Liver (tissue), 9 donors: ENCODE results near the gene VEGFA. TPM values are rescaled to one million over a fixed set of nuclear protein-coding genes. Genes with fewer than 3 reads are reported as not detected.

Experiments used
- DNase-seq: peaks from one replicate; pipeline ENCODE4 v3.0.0-alpha.2; 2017; ENCODE audit warnings: low spot score
- H3K27ac ChIP-seq, 2 donors: one replicate each; pipeline ENCODE4 v1.7.0; 2013; ENCODE audit warnings: inconsistent platforms in 2 of 2, low read length in 2 of 2, control low read depth in 1 of 2, low read depth in 1 of 2, mild to moderate bottlenecking in 1 of 2
- H3K27me3 ChIP-seq, 4 donors: one replicate each; pipeline versions ENCODE4 v1.6.1 to v1.7.0; 2013; ENCODE audit warnings: low read length in 3 of 4, inconsistent platforms in 1 of 4, mild to moderate bottlenecking in 1 of 4, moderate library complexity in 1 of 4; ENCODE audit not compliant: control insufficient read depth in 4 of 4, insufficient read depth in 4 of 4
- H3K36me3 ChIP-seq, 4 donors: one replicate each; pipeline versions ENCODE4 v1.6.1 to v1.7.0; 2013; ENCODE audit warnings: low read length in 3 of 4, mild to moderate bottlenecking in 3 of 4, low read depth in 1 of 4, moderate library complexity in 1 of 4; ENCODE audit not compliant: control insufficient read depth in 4 of 4, insufficient read depth in 3 of 4
- H3K4me1 ChIP-seq, 4 donors: one replicate each; pipeline versions ENCODE4 v1.6.1 to v1.7.0; 2013; ENCODE audit warnings: low read length in 3 of 4, mild to moderate bottlenecking in 3 of 4, moderate library complexity in 1 of 4; ENCODE audit not compliant: control insufficient read depth in 4 of 4, insufficient read depth in 4 of 4
- H3K4me3 ChIP-seq, 3 donors: one replicate each; pipeline versions ENCODE4 v1.6.1 to v1.7.0; 2013; ENCODE audit warnings: low read length in 3 of 3, control low read depth in 1 of 3, low read depth in 1 of 3, mild to moderate bottlenecking in 1 of 3
- H3K9ac ChIP-seq, 2 donors: one replicate each; pipeline ENCODE4 v1.7.0; 2013; ENCODE audit warnings: low read length in 2 of 2, mild to moderate bottlenecking in 2 of 2, moderate library complexity in 2 of 2, control low read depth in 1 of 2, low read depth in 1 of 2
- H3K9me3 ChIP-seq, 4 donors: one replicate each; pipeline versions ENCODE4 v1.6.1 to v1.7.0; 2013; ENCODE audit warnings: low read length in 3 of 4; ENCODE audit not compliant: control insufficient read depth in 4 of 4
- EGR1 ChIP-seq, 2 donors: IDR thresholded peaks; 2 replicates each; pipeline ENCODE4 v1.6.1; 2016 to 2018; ENCODE audit warnings: antibody characterized with exemption in 2 of 2, low read depth in 2 of 2
- FOXA1 ChIP-seq: IDR thresholded peaks from 2 replicates; pipeline ENCODE4 v1.6.1; 2016; ENCODE audit warnings: antibody characterized with exemption
- FOXA2 ChIP-seq: IDR thresholded peaks from 2 replicates; pipeline ENCODE4 v1.6.1; 2016; ENCODE audit warnings: antibody characterized with exemption
- GABPA ChIP-seq, 2 donors: IDR thresholded peaks in 1 of 2; conservative IDR thresholded peaks in 1 of 2; 2 replicates each; pipeline ENCODE4 v1.6.1; 2016; ENCODE audit warnings: antibody characterized with exemption in 2 of 2, mild to moderate bottlenecking in 1 of 2, moderate library complexity in 1 of 2
- HNF4A ChIP-seq, 2 donors: conservative IDR thresholded peaks; 2 replicates each; pipeline ENCODE4 v1.6.1; 2016; ENCODE audit warnings: antibody characterized with exemption in 2 of 2, mild to moderate bottlenecking in 2 of 2
- HNF4G ChIP-seq: IDR thresholded peaks from 2 replicates; pipeline ENCODE4 v1.6.1; 2016; ENCODE audit warnings: antibody characterized with exemption
- JUND ChIP-seq, 2 donors: IDR thresholded peaks; 2 replicates each; pipeline ENCODE4 v1.6.1; 2016; ENCODE audit warnings: antibody characterized with exemption in 2 of 2
- MAX ChIP-seq: IDR thresholded peaks from 2 replicates; pipeline ENCODE4 v1.6.1; 2016; ENCODE audit warnings: antibody characterized with exemption
- NR2F2 ChIP-seq: IDR thresholded peaks from 2 replicates; pipeline ENCODE4 v1.6.1; 2016; ENCODE audit warnings: antibody characterized with exemption
- RAD21 ChIP-seq, 2 donors: IDR thresholded peaks; 2 replicates each; pipeline ENCODE4 v1.6.1; 2016; ENCODE audit warnings: antibody characterized with exemption in 2 of 2, mild to moderate bottlenecking in 2 of 2
- RXRA ChIP-seq, 2 donors: IDR thresholded peaks; 2 replicates each; pipeline ENCODE4 v1.6.1; 2017 to 2018; ENCODE audit warnings: antibody characterized with exemption in 2 of 2, mild to moderate bottlenecking in 1 of 2
- SP1 ChIP-seq: IDR thresholded peaks from 2 replicates; pipeline ENCODE4 v1.6.1; 2018; ENCODE audit warnings: antibody characterized with exemption, mild to moderate bottlenecking
- TAF1 ChIP-seq: conservative IDR thresholded peaks from 2 replicates; pipeline ENCODE4 v1.6.1; 2016; ENCODE audit warnings: antibody characterized with exemption, mild to moderate bottlenecking
- YY1 ChIP-seq: IDR thresholded peaks from 2 replicates; pipeline ENCODE4 v1.6.1; 2016; ENCODE audit warnings: antibody characterized with exemption, mild to moderate bottlenecking
- ZBTB33 ChIP-seq: IDR thresholded peaks from 2 replicates; pipeline ENCODE4 v1.6.1; 2016; ENCODE audit warnings: antibody characterized with exemption
- WGBS: extraction: QIAGEN DNeasy Blood & Tissue Kit; methylation state at CpG from one replicate; pipeline ENCODE4 v1.1.7; 2013; 5-methylcytosine and 5-hydroxymethylcytosine counted together
- polyA plus RNA-seq, 2 donors: library from polyadenylated mRNA; stranded (reverse) in 1 of 2; unstranded in 1 of 2; fragments of 200-250 nt in 1 of 2; fragments of >200 nt in 1 of 2; fragmentation: Nextera tagmentation in 1 of 2; extraction: Ambion mirVana in 1 of 2; gene quantifications; one replicate each; pipeline versions ENCODE4 v1.2.1 to v1.2.3, GENCODE V29; 2013 to 2015
- total RNA-seq, 2 donors: library from RNA; depleted of rRNA; stranded (reverse); fragments of >200 nt; gene quantifications; one replicate each; pipeline ENCODE4 v1.2.3, GENCODE V29; 2014
- TF ChIP-seq, protein P1 (sequence below): IDR thresholded peaks from 2 replicates; pipeline ENCODE4 v1.6.1; 2016; ENCODE audit warnings: antibody characterized with exemption, mild to moderate bottlenecking
- TF ChIP-seq, protein P2 (sequence below): fragments of 150-350 bp; IDR thresholded peaks from 2 replicates; pipeline ENCODE4 v1.5.1; 2017; ENCODE audit warnings: improper control_type of control experiment, low read depth, low read length; ENCODE audit not compliant: missing input control
- donor health status: healthy.
- donor health status: healthy.
- donor health status: healthy.
- donor health status: healthy.
- donor health status: healthy.

The VEGFA gene
- total and polyA plus RNA-seq, 4 donors = 14.7 to 160 (median 65.2) TPM

DNA sequence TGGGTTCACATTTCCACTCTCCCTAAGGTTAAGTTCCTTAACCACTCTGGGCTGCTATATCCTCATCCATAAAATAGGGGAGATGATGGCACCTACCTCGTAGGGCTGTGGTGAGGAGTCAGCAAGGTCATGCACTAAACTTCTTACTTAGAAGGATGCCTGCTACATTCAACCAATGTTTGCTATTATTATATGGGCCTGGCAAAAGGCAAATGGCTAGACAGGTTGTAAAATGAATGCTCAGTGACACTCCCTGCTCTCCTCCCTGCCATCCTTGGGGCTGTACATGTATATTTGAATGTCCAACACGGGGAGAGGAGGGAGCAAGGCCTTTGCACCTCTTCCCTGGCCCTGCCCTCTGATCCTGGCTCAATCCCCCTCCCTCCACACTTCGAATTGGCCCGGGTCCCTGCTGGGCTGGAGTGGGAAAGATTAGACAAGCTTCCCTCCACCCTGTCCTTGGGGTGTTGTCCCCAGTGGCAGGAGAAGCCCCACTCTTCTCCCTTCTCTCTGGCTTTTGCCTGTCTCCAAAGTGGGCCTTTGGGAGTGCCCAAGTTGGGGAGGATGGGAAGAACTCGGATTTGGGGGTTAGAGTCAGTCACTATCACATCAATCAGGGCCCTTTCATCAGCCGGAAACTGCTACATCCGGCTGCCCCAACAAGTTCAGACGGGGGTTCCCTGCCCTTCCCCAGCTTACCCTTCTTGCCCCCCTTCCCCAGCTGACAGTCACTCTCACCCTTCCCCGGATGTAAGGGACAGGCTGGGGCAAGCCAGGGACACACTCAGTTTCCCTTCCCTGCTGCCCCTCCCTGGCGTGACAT lies 36.3 kb upstream of the VEGFA start:
- WGBS = 60% methylated on average over 10 of the region's 10 CpGs
- H3K27me3 ChIP-seq = no peaks in the 10 kb centered on the region
- peaks cover 0 to 8% (median 0%) of the 10 kb centered on the region in 4 donors for H3K9me3 ChIP-seq
- H3K4me3 ChIP-seq = no peak overlapping the region
- H3K27ac ChIP-seq = no peak overlapping the region
- no peaks in the 10 kb centered on the region for H3K36me3 ChIP-seq
- H3K4me1 ChIP-seq = no peaks in the 10 kb centered on the region
- H3K9ac ChIP-seq = no peak overlapping the region
- no peak for DNase-seq
- no peak for TF ChIP-seq RXRA (IDR thresholded peaks at IDR 0.05)
- TF ChIP-seq ZBTB33 = no peak
- no peak for TF ChIP-seq HNF4A (conservative IDR thresholded peaks at IDR 0.05)
- TF ChIP-seq HNF4G = no peak
- no peak for TF ChIP-seq JUND (IDR thresholded peaks at IDR 0.05)
- no peak for TF ChIP-seq NR2F2
- TF ChIP-seq, protein P1, sequence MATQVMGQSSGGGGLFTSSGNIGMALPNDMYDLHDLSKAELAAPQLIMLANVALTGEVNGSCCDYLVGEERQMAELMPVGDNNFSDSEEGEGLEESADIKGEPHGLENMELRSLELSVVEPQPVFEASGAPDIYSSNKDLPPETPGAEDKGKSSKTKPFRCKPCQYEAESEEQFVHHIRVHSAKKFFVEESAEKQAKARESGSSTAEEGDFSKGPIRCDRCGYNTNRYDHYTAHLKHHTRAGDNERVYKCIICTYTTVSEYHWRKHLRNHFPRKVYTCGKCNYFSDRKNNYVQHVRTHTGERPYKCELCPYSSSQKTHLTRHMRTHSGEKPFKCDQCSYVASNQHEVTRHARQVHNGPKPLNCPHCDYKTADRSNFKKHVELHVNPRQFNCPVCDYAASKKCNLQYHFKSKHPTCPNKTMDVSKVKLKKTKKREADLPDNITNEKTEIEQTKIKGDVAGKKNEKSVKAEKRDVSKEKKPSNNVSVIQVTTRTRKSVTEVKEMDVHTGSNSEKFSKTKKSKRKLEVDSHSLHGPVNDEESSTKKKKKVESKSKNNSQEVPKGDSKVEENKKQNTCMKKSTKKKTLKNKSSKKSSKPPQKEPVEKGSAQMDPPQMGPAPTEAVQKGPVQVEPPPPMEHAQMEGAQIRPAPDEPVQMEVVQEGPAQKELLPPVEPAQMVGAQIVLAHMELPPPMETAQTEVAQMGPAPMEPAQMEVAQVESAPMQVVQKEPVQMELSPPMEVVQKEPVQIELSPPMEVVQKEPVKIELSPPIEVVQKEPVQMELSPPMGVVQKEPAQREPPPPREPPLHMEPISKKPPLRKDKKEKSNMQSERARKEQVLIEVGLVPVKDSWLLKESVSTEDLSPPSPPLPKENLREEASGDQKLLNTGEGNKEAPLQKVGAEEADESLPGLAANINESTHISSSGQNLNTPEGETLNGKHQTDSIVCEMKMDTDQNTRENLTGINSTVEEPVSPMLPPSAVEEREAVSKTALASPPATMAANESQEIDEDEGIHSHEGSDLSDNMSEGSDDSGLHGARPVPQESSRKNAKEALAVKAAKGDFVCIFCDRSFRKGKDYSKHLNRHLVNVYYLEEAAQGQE = no peak
- TF ChIP-seq FOXA2 = no peak
- no peak for TF ChIP-seq EGR1 (IDR thresholded peaks at IDR 0.05; ENCODE audit: low read depth in 2 of 2)
- TF ChIP-seq MAX = no peak
- TF ChIP-seq TAF1 = no peak
- no peak for TF ChIP-seq YY1
- TF ChIP-seq RAD21 (IDR thresholded peaks at IDR 0.05) = no peak
- TF ChIP-seq SP1 = no peak
- TF ChIP-seq, protein P2, sequence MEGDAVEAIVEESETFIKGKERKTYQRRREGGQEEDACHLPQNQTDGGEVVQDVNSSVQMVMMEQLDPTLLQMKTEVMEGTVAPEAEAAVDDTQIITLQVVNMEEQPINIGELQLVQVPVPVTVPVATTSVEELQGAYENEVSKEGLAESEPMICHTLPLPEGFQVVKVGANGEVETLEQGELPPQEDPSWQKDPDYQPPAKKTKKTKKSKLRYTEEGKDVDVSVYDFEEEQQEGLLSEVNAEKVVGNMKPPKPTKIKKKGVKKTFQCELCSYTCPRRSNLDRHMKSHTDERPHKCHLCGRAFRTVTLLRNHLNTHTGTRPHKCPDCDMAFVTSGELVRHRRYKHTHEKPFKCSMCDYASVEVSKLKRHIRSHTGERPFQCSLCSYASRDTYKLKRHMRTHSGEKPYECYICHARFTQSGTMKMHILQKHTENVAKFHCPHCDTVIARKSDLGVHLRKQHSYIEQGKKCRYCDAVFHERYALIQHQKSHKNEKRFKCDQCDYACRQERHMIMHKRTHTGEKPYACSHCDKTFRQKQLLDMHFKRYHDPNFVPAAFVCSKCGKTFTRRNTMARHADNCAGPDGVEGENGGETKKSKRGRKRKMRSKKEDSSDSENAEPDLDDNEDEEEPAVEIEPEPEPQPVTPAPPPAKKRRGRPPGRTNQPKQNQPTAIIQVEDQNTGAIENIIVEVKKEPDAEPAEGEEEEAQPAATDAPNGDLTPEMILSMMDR = no peak
- no peak for TF ChIP-seq FOXA1

DNA sequence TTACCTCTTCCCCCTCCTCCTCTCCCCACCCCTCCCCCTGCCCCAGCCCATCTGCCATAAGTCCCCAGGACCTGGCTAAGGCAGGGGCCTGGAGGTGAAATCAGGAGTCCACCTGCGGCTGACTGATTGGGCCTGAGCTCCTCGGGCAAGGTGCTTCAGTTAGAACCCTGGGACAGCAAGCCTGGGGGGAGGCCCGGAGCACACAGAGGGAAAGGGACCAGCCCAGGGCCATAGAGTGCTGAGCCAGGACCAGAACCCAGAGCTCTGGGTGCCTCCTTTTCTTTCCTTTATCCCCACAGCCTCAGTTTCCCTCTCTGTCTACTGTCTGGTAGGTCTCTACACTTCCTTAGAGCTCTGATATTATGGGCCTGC lies 35.7 kb upstream of the VEGFA start:
- Histone ChIP-seq H3K4me1 (no peaks in the 10 kb centered on the region), H3K9me3 (peaks cover 0 to 8% (median 0%) of the 10 kb centered on the region in 4 donors), H3K27ac (no peak overlapping the region), H3K36me3 (no peaks in the 10 kb centered on the region), H3K9ac (no peak overlapping the region), H3K4me3 (no peak overlapping the region), H3K27me3 (no peaks in the 10 kb centered on the region)
- 91% methylated on average over 3 of the region's 3 CpGs for WGBS
- no peak for DNase-seq
- TF ChIP-seq RXRA (IDR thresholded peaks at IDR 0.05) = no peak
- TF ChIP-seq GABPA (IDR thresholded peaks at IDR 0.05 in 1 of 2, conservative IDR thresholded peaks at IDR 0.05 in 1 of 2) = no peak
- no peak for TF ChIP-seq NR2F2
- TF ChIP-seq TAF1 = no peak
- no peak for TF ChIP-seq RAD21 (IDR thresholded peaks at IDR 0.05)
- no peak for TF ChIP-seq HNF4G
- no peak for TF ChIP-seq FOXA2
- TF ChIP-seq FOXA1 = no peak
- no peak for TF ChIP-seq ZBTB33
- no peak for TF ChIP-seq YY1
